Astrocyte (in vitro differentiated cells and primary cell): ENCODE data around the gene HOXA13. TPM values are rescaled to one million over a fixed set of nuclear protein-coding genes. Genes with fewer than 3 reads are reported as not detected.

Experiments
- DNase-seq: peaks from one replicate; pipeline ENCODE4 v3.0.0-alpha.2; 2010; ENCODE audit warnings: low read depth
- FAIRE-seq: peaks from 2 replicates; lab custom pipeline; 2011; peaks lifted over from hg19 to GRCh38; lab: Jason Lieb, UNC
- H2AFZ ChIP-seq: 2 replicates; pipeline ENCODE4 v1.6.0; 2012; ENCODE audit warnings: low read depth, low read length, inconsistent platforms
- H3K27ac ChIP-seq: 2 replicates; pipeline ENCODE4 v1.5.1; 2011; ENCODE audit warnings: low read depth, low read length, inconsistent platforms
- H3K27me3 ChIP-seq: 2 replicates; pipeline ENCODE4 v1.6.0; 2011; ENCODE audit warnings: low read length, inconsistent platforms; ENCODE audit not compliant: insufficient read depth
- H3K36me3 ChIP-seq: 2 replicates; pipeline ENCODE4 v1.5.1; 2011; ENCODE audit warnings: low read length, inconsistent platforms; ENCODE audit not compliant: insufficient read depth
- H3K4me1 ChIP-seq: 2 replicates; pipeline ENCODE4 v1.5.1; 2011; ENCODE audit warnings: low read length, inconsistent platforms; ENCODE audit not compliant: insufficient read depth
- H3K4me2 ChIP-seq: 2 replicates; pipeline ENCODE4 v1.6.0; 2012; ENCODE audit warnings: low read length, inconsistent platforms
- H3K4me3 ChIP-seq: 2 replicates; pipeline ENCODE4 v1.5.1; 2011; ENCODE audit warnings: low read depth, mild to moderate bottlenecking, low read length, inconsistent platforms; ENCODE audit not compliant: insufficient read depth
- H3K79me2 ChIP-seq: 2 replicates; pipeline ENCODE4 v1.6.0; 2012; ENCODE audit warnings: mild to moderate bottlenecking, low read length, inconsistent platforms; ENCODE audit not compliant: insufficient read depth
- H3K9ac ChIP-seq: 2 replicates; pipeline ENCODE4 v1.6.0; 2012; ENCODE audit warnings: mild to moderate bottlenecking, low read length, inconsistent platforms
- H3K9me3 ChIP-seq: 2 replicates; pipeline ENCODE4 v1.5.1; 2012; ENCODE audit warnings: low read depth, mild to moderate bottlenecking, low read length, inconsistent platforms; ENCODE audit not compliant: insufficient read depth
- H4K20me1 ChIP-seq: 2 replicates; pipeline ENCODE4 v1.6.0; 2012; ENCODE audit warnings: low read length, inconsistent platforms; ENCODE audit not compliant: insufficient read depth
- H3K27ac Mint-ChIP-seq: one replicate; pipeline ENCODE4 v1.8.0; 2021; ENCODE audit warnings: mild to moderate bottlenecking, mixed read lengths; ENCODE audit not compliant: unreplicated experiment
- H3K27me3 Mint-ChIP-seq: one replicate; pipeline ENCODE4 v1.8.0; 2021; ENCODE audit warnings: low read depth, mixed read lengths; ENCODE audit not compliant: unreplicated experiment
- H3K36me3 Mint-ChIP-seq: one replicate; pipeline ENCODE4 v1.8.0; 2021; ENCODE audit warnings: low read depth, mixed read lengths; ENCODE audit not compliant: unreplicated experiment
- H3K4me1 Mint-ChIP-seq: one replicate; pipeline ENCODE4 v1.8.0; 2021; ENCODE audit warnings: low read depth, mixed read lengths; ENCODE audit not compliant: unreplicated experiment
- H3K4me3 Mint-ChIP-seq: one replicate; pipeline ENCODE4 v1.8.0; 2021; ENCODE audit warnings: mild to moderate bottlenecking, moderate library complexity, mixed read lengths; ENCODE audit not compliant: unreplicated experiment
- H3K9me3 Mint-ChIP-seq: one replicate; pipeline ENCODE4 v1.8.0; 2021; ENCODE audit warnings: mild to moderate bottlenecking, mixed read lengths; ENCODE audit not compliant: unreplicated experiment
- EZH2 ChIP-seq: IDR thresholded peaks from 2 replicates; pipeline ENCODE4 v1.6.1; 2012; ENCODE audit warnings: mild to moderate bottlenecking, low read length, inconsistent platforms; ENCODE audit not compliant: insufficient read depth
- total RNA-seq: library from RNA; stranded (reverse); gene quantifications from 2 replicates; pipeline ENCODE4 v1.2.1, GENCODE V29; 2021
- TF ChIP-seq, protein P1 (sequence below): IDR thresholded peaks from 2 replicates; pipeline ENCODE4 v1.5.1; 2011; ENCODE audit warnings: low read depth, mild to moderate bottlenecking, inconsistent platforms, low read length, moderate library complexity; ENCODE audit not compliant: insufficient read depth

HOXA13 gene
- total RNA-seq, 1 donor from 2014 or later, result not detected

DNA sequence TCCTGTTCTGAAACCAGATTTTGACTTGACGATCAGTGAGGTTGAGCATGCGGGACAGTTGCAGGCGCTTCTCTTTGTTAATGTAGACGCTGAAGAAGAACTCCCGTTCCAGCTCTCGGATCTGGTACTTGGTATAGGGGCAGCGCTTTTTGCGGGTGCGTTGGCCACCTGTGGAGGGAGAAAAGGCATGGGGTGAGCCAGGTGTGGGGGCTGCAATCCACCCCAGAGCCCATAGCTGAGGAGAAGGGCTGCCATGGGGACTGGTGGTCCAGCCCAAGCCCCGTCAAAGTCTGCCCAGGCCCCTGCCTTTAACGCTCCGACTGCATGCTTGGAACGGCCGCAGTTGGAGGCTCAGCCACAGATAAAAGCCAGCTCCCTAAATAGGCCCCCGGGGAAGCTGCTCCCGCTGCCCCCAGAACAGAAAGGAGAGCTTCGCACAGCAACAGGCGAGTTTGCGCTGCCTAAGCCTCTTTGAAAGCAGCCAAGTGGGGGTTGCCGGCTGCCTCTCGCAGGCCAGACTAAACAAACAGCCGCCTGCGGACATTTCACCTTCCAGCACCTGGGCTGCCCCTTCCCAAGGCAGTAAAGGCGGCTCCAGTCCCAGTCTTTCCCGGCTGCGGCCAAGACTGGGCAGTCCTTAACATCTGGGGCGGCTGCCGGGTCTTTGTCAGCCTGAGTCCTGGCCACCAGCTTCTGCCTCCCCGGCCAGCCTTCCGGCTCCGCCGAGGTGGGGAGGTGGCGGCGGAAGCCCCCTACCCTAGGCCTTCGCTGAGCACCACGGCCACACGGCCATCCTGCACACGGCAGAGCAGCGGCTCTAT lies 16.8 kb downstream of the HOXA13 start:
- peaks cover 97% of the 10 kb centered on the region for H3K27me3 ChIP-seq
- Mint-ChIP-seq H3K27ac (no peak overlapping the region), H3K4me3 (no peak overlapping the region), H3K27me3 (peaks cover 88% of the 10 kb centered on the region), H3K36me3 (peaks cover 2% of the 10 kb centered on the region), H3K4me1 (no peaks in the 10 kb centered on the region), H3K9me3 (peaks cover 32% of the 10 kb centered on the region)
- no peak overlapping the region for H3K4me3 ChIP-seq
- peaks cover 3% of the 10 kb centered on the region for H3K9me3 ChIP-seq
- H3K79me2 ChIP-seq, result no peaks in the 10 kb centered on the region
- peaks cover 13% of the 10 kb centered on the region for H4K20me1 ChIP-seq
- TF ChIP-seq, protein P1, sequence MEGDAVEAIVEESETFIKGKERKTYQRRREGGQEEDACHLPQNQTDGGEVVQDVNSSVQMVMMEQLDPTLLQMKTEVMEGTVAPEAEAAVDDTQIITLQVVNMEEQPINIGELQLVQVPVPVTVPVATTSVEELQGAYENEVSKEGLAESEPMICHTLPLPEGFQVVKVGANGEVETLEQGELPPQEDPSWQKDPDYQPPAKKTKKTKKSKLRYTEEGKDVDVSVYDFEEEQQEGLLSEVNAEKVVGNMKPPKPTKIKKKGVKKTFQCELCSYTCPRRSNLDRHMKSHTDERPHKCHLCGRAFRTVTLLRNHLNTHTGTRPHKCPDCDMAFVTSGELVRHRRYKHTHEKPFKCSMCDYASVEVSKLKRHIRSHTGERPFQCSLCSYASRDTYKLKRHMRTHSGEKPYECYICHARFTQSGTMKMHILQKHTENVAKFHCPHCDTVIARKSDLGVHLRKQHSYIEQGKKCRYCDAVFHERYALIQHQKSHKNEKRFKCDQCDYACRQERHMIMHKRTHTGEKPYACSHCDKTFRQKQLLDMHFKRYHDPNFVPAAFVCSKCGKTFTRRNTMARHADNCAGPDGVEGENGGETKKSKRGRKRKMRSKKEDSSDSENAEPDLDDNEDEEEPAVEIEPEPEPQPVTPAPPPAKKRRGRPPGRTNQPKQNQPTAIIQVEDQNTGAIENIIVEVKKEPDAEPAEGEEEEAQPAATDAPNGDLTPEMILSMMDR, result no peak
- TF ChIP-seq EZH2, result peak; percentile 77
- no peak overlapping the region for H2AFZ ChIP-seq
- no peak overlapping the region for H3K27ac ChIP-seq
- H3K36me3 ChIP-seq, result no peaks in the 10 kb centered on the region
- FAIRE-seq (no peak), DNase-seq (no peak)
- no peak overlapping the region for H3K9ac ChIP-seq
- H3K4me2 ChIP-seq, result no peak overlapping the region
- peaks cover 7% of the 10 kb centered on the region for H3K4me1 ChIP-seq

DNA sequence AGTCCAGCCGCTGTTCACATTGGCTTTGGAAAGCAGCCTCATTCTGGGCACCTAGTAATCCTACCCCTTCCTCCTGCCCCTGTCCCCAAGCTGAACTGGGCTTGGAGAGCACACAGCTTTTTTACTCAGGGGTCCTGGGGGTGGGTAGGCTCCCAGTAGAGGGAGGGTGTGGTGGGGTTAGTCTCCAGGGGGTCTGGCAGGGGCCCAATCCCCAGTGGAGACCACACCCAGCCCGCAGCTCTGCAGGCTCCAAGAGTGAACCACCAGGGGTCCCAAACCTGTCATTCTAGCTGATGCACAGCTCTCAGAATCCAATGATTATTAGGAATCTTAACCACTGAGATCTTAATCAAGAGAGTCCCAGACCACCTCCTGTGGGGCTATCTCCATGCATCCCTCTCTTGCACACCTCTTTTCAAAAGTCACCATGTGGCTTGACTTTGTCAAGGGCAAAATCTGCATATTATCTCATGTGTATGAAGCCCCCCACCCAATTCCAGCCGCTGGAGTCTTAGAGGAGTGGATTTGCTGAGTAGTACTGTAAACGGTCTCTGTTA lies 17.5 kb downstream of the HOXA13 start:
- no peak overlapping the region for H3K4me2 ChIP-seq
- H3K4me1 Mint-ChIP-seq, result no peaks in the 10 kb centered on the region
- H3K36me3 Mint-ChIP-seq, result peaks cover 2% of the 10 kb centered on the region
- H3K27ac ChIP-seq, result no peak overlapping the region
- H4K20me1 ChIP-seq, result peaks cover 13% of the 10 kb centered on the region
- H3K4me3 Mint-ChIP-seq, result no peak overlapping the region
- peaks cover 88% of the 10 kb centered on the region for H3K27me3 Mint-ChIP-seq
- peaks cover 97% of the 10 kb centered on the region for H3K27me3 ChIP-seq
- H3K36me3 ChIP-seq, result no peaks in the 10 kb centered on the region
- no peak overlapping the region for H3K9ac ChIP-seq
- H3K27ac Mint-ChIP-seq, result peak overlapping the region; percentile 41
- peaks cover 7% of the 10 kb centered on the region for H3K4me1 ChIP-seq
- no peak overlapping the region for H3K4me3 ChIP-seq
- no peaks in the 10 kb centered on the region for H3K79me2 ChIP-seq
- no peak overlapping the region for H2AFZ ChIP-seq
- H3K9me3 ChIP-seq, result peaks cover 3% of the 10 kb centered on the region
- FAIRE-seq (no peak), DNase-seq (no peak)
- peaks cover 34% of the 10 kb centered on the region for H3K9me3 Mint-ChIP-seq
- TF ChIP-seq, protein P1, result no peak
- no peak for TF ChIP-seq EZH2

DNA sequence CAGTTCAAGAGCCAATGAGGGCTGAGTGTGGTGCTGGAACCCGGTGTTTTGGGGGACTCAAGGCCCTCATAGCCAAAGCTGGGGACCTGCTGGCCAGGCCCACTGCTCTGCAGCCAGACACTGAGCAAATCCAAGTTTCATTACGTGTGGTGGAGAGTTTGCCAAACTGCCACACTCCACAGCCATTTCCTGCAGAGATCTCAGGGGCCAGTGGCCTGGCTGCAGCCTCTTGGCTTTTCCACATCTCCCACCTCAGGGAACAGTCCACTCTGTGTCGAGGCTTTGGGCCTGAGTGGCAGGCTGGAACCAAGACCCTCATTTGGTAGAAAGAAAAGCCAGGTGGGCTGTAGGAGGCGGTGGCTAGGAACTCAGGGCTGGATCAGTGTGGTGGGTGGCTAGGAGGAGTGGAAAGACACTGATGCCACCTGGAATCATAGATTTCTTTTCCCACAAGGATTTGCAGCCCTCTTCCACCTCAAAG lies 18.1 kb downstream of the HOXA13 start:
- Histone ChIP-seq H3K36me3 (no peaks in the 10 kb centered on the region), H3K4me1 (peaks cover 7% of the 10 kb centered on the region), H3K9ac (no peak overlapping the region), H4K20me1 (peaks cover 13% of the 10 kb centered on the region), H3K4me2 (no peak overlapping the region), H3K27me3 (peaks cover 97% of the 10 kb centered on the region), H3K79me2 (no peaks in the 10 kb centered on the region), H3K4me3 (no peak overlapping the region), H3K27ac (no peak overlapping the region), H3K9me3 (peaks cover 3% of the 10 kb centered on the region), H2AFZ (no peak overlapping the region)
- H3K4me3 Mint-ChIP-seq, result no peak overlapping the region
- H3K27me3 Mint-ChIP-seq, result peaks cover 88% of the 10 kb centered on the region
- peaks cover 2% of the 10 kb centered on the region for H3K36me3 Mint-ChIP-seq
- no peak overlapping the region for H3K27ac Mint-ChIP-seq
- H3K4me1 Mint-ChIP-seq, result no peaks in the 10 kb centered on the region
- DNase-seq (no peak), FAIRE-seq (no peak)
- H3K9me3 Mint-ChIP-seq, result peaks cover 31% of the 10 kb centered on the region
- TF ChIP-seq EZH2, result no peak
- TF ChIP-seq, protein P1, result no peak
